ENCODE measurements around the gene CNRIP1.
A peak's percentile ranks its signal among the peaks of the same experiment; 100 is the strongest.

The CNRIP1 gene

GRCh38 chr2:68278169-68278568, 41.6 kb downstream of the CNRIP1 start:
- no CpG with 5 or more reads among the region's 1 CpG for WGBS (ENCODE audit: insufficient coverage, insufficient read length)
- Histone ChIP-seq H3K4me3 (ENCODE audit: low read length) (no peak overlapping the region), H3K4me1 (ENCODE audit: control insufficient read depth, insufficient read depth, low read length) (no peaks in the 10 kb centered on the region), H3K9me3 (ENCODE audit: control insufficient read depth, insufficient read depth, low read length) (no peaks in the 10 kb centered on the region), H3K27ac (ENCODE audit: low read length) (no peak overlapping the region), H3K36me3 (ENCODE audit: control insufficient read depth, insufficient read depth, low read length) (no peaks in the 10 kb centered on the region), H3K27me3 (ENCODE audit: control insufficient read depth, insufficient read depth, low read length) (no peaks in the 10 kb centered on the region)
- DNase-seq (ENCODE audit: low read depth, low spot score) = no peak

DNA sequence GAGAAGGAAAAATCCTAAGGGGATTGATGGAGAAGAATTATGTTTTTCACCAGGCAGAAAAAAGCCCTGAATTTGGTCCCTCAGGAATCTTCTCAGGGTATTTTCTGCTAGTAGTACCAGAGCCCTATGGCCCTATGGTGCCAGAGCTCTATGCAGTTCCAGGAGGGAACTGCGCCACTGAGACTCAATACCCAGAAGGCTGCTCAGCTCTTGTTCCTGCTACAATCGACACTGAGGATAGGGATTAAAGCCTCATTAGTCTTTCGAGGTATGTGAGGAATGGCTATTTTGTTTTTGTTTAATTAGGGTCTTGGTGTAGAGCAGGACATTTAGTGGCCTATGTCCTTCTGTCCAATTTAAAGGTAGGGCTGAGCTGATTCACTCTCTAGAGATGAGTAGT, 45.7 kb downstream of the CNRIP1 start:
- Histone ChIP-seq H3K9me3 (ENCODE audit: control insufficient read depth, insufficient read depth, low read length) (no peaks in the 10 kb centered on the region), H3K27ac (ENCODE audit: low read length) (no peak overlapping the region), H3K4me1 (ENCODE audit: control insufficient read depth, insufficient read depth, low read length) (no peaks in the 10 kb centered on the region), H3K27me3 (ENCODE audit: control insufficient read depth, insufficient read depth, low read length) (no peaks in the 10 kb centered on the region), H3K36me3 (ENCODE audit: control insufficient read depth, insufficient read depth, low read length) (no peaks in the 10 kb centered on the region), H3K4me3 (ENCODE audit: low read length) (no peak overlapping the region)
- no CpG with 5 or more reads among the region's 3 CpGs for WGBS (ENCODE audit: insufficient coverage, insufficient read length)
- no peak for DNase-seq (ENCODE audit: low read depth, low spot score)

DNA sequence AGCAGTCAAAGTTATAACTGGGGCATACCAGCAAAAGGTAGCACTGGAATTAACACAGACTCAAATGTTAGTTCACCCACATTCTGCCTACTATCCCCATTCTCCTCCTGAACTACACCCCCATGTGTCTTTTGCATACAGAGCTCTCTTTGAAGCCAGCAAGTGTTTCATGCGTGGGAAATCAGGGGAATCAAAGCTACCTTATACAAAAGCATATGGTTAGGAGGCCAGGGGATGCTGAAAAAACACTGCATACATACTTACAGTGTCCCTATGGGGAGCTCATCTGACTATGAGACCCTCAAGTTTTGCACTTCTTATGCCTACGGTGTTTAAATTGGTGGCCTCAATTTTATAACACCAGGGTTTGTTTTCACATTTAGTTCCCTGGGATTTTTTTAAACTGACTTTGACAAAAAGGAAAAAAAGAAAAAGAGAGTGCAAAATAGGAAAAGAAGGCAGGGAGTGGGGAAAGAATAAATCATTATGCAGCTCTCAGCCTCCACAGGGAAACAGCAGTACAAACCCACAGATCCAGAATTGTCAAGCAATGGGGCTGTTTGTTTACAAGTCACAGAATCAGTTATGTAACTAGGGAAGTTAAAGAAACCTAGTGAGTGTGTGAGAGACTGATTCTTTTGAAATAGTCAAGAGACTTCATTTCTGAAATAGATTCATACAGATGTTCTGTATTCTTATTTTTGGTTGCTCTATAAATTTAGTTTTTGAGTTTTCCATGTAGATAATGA, 47.3 kb downstream of the CNRIP1 start:
- Histone ChIP-seq H3K27ac (ENCODE audit: low read length) (no peak overlapping the region), H3K9me3 (ENCODE audit: control insufficient read depth, insufficient read depth, low read length) (no peaks in the 10 kb centered on the region), H3K4me3 (ENCODE audit: low read length) (no peak overlapping the region), H3K27me3 (ENCODE audit: control insufficient read depth, insufficient read depth, low read length) (no peaks in the 10 kb centered on the region), H3K4me1 (ENCODE audit: control insufficient read depth, insufficient read depth, low read length) (no peaks in the 10 kb centered on the region), H3K36me3 (ENCODE audit: control insufficient read depth, insufficient read depth, low read length) (no peaks in the 10 kb centered on the region)
- no CpG with 5 or more reads among the region's 2 CpGs for WGBS (ENCODE audit: insufficient coverage, insufficient read length)
- no peak for DNase-seq (ENCODE audit: low read depth, low spot score)

DNA sequence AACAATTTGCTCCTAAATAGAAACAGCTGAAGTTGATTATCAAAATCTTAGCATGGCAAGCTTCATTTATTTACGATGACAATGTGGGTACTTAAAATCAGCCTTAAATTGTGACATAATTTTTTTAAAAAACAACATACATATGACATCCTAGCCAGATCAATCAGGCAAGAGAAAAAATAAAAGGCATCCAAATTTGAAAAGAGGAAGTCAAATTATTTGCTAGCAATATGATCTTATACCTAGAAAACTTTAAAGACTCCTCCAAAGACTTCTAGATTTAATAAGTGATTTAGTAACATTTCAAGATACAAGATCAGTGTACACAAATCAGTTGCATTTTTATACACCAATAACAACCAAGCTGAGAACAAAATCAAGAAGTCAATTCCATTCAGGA, 53.1 kb downstream of the CNRIP1 start:
- no peak for DNase-seq (ENCODE audit: low read depth, low spot score)
- H3K9me3 ChIP-seq (ENCODE audit: control insufficient read depth, insufficient read depth, low read length) = no peaks in the 10 kb centered on the region
- WGBS (ENCODE audit: insufficient coverage, insufficient read length) = no CpG with 5 or more reads among the region's 1 CpG
- no peak overlapping the region for H3K4me3 ChIP-seq (ENCODE audit: low read length)
- H3K27me3 ChIP-seq (ENCODE audit: control insufficient read depth, insufficient read depth, low read length) = no peaks in the 10 kb centered on the region
- no peaks in the 10 kb centered on the region for H3K36me3 ChIP-seq (ENCODE audit: control insufficient read depth, insufficient read depth, low read length)
- H3K4me1 ChIP-seq (ENCODE audit: control insufficient read depth, insufficient read depth, low read length) = no peaks in the 10 kb centered on the region
- H3K27ac ChIP-seq (ENCODE audit: low read length) = no peak overlapping the region

DNA sequence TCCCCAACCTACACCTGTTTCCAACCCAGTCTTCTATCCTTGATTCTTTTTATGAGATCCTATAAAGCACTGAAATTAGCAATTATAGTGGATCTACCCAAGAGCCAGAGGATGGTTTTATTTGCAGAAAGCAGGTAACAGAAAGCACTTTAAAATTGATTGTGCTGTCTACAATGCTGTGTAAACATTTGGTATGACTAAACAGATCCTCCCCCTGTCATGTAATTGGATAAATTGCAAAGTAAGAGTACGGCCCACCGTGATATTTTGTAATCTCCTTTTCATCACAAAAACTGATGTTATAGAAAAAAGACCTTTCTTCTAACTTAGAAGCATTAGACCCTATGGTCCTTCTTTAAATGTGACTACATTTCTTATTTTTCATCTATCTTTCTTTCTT, 56.1 kb downstream of the CNRIP1 start:
- no peaks in the 10 kb centered on the region for H3K27me3 ChIP-seq (ENCODE audit: control insufficient read depth, insufficient read depth, low read length)
- WGBS (ENCODE audit: insufficient coverage, insufficient read length) = no CpG with 5 or more reads among the region's 2 CpGs
- no peak for DNase-seq (ENCODE audit: low read depth, low spot score)
- no peak overlapping the region for H3K4me3 ChIP-seq (ENCODE audit: low read length)
- H3K4me1 ChIP-seq (ENCODE audit: control insufficient read depth, insufficient read depth, low read length) = no peaks in the 10 kb centered on the region
- no peaks in the 10 kb centered on the region for H3K36me3 ChIP-seq (ENCODE audit: control insufficient read depth, insufficient read depth, low read length)
- H3K27ac ChIP-seq (ENCODE audit: low read length) = no peak overlapping the region
- no peaks in the 10 kb centered on the region for H3K9me3 ChIP-seq (ENCODE audit: control insufficient read depth, insufficient read depth, low read length)

- no peak overlapping the region for H3K27ac ChIP-seq (ENCODE audit: low read length)
- H3K4me3 ChIP-seq (ENCODE audit: low read length) = no peak overlapping the region
- no peaks in the 10 kb centered on the region for H3K36me3 ChIP-seq (ENCODE audit: control insufficient read depth, insufficient read depth, low read length)
- H3K4me1 ChIP-seq (ENCODE audit: control insufficient read depth, insufficient read depth, low read length) = no peaks in the 10 kb centered on the region
- WGBS (ENCODE audit: insufficient coverage, insufficient read length) = no CpG with 5 or more reads among the region's 2 CpGs
- no peaks in the 10 kb centered on the region for H3K27me3 ChIP-seq (ENCODE audit: control insufficient read depth, insufficient read depth, low read length)
- no peaks in the 10 kb centered on the region for H3K9me3 ChIP-seq (ENCODE audit: control insufficient read depth, insufficient read depth, low read length)
- DNase-seq (ENCODE audit: low read depth, low spot score) = no peak
These were observed 60.9 kb downstream of the CNRIP1 start for GRCh38 chr2:68258851-68259250.

- H3K4me1 ChIP-seq (ENCODE audit: control insufficient read depth, insufficient read depth, low read length) = no peaks in the 10 kb centered on the region
- H3K27me3 ChIP-seq (ENCODE audit: control insufficient read depth, insufficient read depth, low read length) = no peaks in the 10 kb centered on the region
- no peaks in the 10 kb centered on the region for H3K36me3 ChIP-seq (ENCODE audit: control insufficient read depth, insufficient read depth, low read length)
- H3K4me3 ChIP-seq (ENCODE audit: low read length) = no peak overlapping the region
- no peak for DNase-seq (ENCODE audit: low read depth, low spot score)
- no peak overlapping the region for H3K27ac ChIP-seq (ENCODE audit: low read length)
- WGBS (ENCODE audit: insufficient coverage, insufficient read length) = no CpG with 5 or more reads among the region's 1 CpG
- no peaks in the 10 kb centered on the region for H3K9me3 ChIP-seq (ENCODE audit: control insufficient read depth, insufficient read depth, low read length)
These were observed 63.7 kb downstream of the CNRIP1 start for GRCh38 chr2:68256093-68256450.

DNA sequence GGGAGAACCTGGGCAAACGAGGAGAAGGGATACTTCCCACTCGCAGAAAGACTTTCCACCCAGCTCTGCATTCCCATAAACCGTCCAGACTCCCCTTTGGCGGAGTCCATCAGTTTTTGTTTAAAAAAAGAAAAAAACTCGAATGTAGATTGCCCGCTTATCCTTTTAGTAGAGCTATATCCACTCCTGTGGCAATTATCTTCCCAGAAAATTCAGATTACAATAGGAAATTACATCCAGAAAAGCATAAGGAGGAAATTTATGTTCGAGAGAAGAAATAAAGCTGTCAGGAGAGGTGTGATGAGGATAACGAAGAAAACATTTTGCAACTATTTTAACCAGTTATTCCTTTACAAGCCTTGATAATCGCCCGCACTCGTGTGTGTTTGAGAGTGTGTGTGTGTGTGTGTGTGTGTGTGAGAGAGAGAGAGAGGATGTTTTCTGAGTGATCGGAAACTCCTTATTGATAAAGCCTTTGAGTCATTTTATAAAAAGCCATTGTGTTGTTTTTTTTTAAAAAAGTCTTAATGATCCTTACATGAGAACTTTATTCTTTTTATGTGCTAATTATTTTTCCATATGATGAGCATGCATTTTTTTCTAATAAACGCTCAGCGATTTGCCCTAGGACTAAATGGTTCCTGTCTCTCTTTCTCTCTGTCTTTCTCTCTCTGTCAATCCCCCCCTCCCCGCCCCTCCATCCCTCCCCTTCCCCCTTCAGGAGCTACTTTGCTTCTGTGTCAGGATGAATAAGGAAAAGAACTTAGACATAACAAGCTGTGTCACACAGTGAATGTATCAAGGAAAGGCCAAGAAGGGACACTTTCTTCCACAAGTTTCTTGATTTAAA, 66.3 kb downstream of the CNRIP1 start:
- Histone ChIP-seq H3K27ac (ENCODE audit: low read length) (no peak overlapping the region), H3K4me1 (ENCODE audit: control insufficient read depth, insufficient read depth, low read length) (no peaks in the 10 kb centered on the region), H3K9me3 (ENCODE audit: control insufficient read depth, insufficient read depth, low read length) (no peaks in the 10 kb centered on the region), H3K36me3 (ENCODE audit: control insufficient read depth, insufficient read depth, low read length) (no peaks in the 10 kb centered on the region), H3K4me3 (ENCODE audit: low read length) (peak overlapping the region; percentile 86), H3K27me3 (ENCODE audit: control insufficient read depth, insufficient read depth, low read length) (no peaks in the 10 kb centered on the region)
- no peak for DNase-seq (ENCODE audit: low read depth, low spot score)
- WGBS (ENCODE audit: insufficient coverage, insufficient read length) = no CpG with 5 or more reads among the region's 15 CpGs

GRCh38 chr2:68252400-68253218, 67.1 kb downstream of the CNRIP1 start, which contains the start of gene PPP3R1:
TSS of gene PPP3R1 (minus strand) at chr2:68252532. CDS start at chr2:68252127, 405 bp downstream.
- Histone ChIP-seq H3K36me3 (ENCODE audit: control insufficient read depth, insufficient read depth, low read length) (no peaks in the 10 kb centered on the region), H3K27me3 (ENCODE audit: control insufficient read depth, insufficient read depth, low read length) (no peaks in the 10 kb centered on the region), H3K27ac (ENCODE audit: low read length) (no peak within 1 kb of the TSS), H3K4me3 (ENCODE audit: low read length) (peak within 1 kb of the TSS; percentile 97), H3K9me3 (ENCODE audit: control insufficient read depth, insufficient read depth, low read length) (no peaks in the 10 kb centered on the region), H3K4me1 (ENCODE audit: control insufficient read depth, insufficient read depth, low read length) (no peaks in the 10 kb centered on the region)
- no CpG with 5 or more reads among the region's 79 CpGs for WGBS (ENCODE audit: insufficient coverage, insufficient read length)
- peak; percentile 72 for DNase-seq (ENCODE audit: low read depth, low spot score)

DNA sequence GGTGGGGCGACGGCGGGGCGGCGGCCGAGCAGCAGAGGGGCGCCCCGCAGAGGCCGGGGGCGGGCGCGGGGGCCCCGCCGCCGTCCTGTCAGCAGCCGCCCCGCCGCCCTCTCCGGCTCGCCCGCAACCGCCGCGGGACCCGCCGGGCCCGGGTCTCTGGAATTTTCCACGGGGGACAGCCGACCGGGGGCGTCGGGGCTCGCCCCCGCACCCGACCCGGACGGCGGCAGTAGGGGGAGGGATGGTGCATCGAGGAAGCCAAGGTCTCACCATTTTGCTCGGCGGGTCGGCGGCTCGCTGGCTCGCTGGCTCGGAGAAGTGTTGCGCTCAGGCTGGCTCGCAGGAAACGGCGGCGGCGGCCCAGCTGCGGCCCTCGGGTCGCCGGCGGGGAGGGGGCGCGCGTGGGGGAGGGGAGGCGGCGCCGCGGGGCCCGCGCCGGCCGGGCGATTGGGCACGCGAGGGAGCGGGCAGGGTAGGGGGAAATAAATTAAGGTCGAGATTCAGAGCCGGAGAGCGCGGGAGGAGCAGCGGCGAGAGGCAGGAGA, 67.8 kb downstream of the CNRIP1 start:
- Histone ChIP-seq H3K4me1 (ENCODE audit: control insufficient read depth, insufficient read depth, low read length) (no peaks in the 10 kb centered on the region), H3K9me3 (ENCODE audit: control insufficient read depth, insufficient read depth, low read length) (no peaks in the 10 kb centered on the region), H3K27ac (ENCODE audit: low read length) (no peak overlapping the region), H3K27me3 (ENCODE audit: control insufficient read depth, insufficient read depth, low read length) (no peaks in the 10 kb centered on the region), H3K4me3 (ENCODE audit: low read length) (peak overlapping the region; percentile 97), H3K36me3 (ENCODE audit: control insufficient read depth, insufficient read depth, low read length) (no peaks in the 10 kb centered on the region)
- no peak for DNase-seq (ENCODE audit: low read depth, low spot score)
- WGBS (ENCODE audit: insufficient coverage, insufficient read length) = no CpG with 5 or more reads among the region's 78 CpGs

Data from iPS DF 6.9 (cell line).